HG02943 (cell line): ENCODE measurements around the gene ABHD15.

Experiments used
- ATAC-seq: cut with Tn5 transposase; IDR thresholded peaks from one replicate; pipeline ENCODE4 v1.9.1; 2021; ENCODE audit warnings: mild to moderate bottlenecking, low read depth, moderate library complexity; ENCODE audit not compliant: unreplicated experiment

ABHD15 gene

GRCh38 chr17:29595107-29595942, 28.5 kb upstream of the ABHD15 start:
- no peak for ATAC-seq

- ATAC-seq, result no peak
These were observed 27.8 kb upstream of the ABHD15 start for GRCh38 chr17:29594519-29595090.

DNA sequence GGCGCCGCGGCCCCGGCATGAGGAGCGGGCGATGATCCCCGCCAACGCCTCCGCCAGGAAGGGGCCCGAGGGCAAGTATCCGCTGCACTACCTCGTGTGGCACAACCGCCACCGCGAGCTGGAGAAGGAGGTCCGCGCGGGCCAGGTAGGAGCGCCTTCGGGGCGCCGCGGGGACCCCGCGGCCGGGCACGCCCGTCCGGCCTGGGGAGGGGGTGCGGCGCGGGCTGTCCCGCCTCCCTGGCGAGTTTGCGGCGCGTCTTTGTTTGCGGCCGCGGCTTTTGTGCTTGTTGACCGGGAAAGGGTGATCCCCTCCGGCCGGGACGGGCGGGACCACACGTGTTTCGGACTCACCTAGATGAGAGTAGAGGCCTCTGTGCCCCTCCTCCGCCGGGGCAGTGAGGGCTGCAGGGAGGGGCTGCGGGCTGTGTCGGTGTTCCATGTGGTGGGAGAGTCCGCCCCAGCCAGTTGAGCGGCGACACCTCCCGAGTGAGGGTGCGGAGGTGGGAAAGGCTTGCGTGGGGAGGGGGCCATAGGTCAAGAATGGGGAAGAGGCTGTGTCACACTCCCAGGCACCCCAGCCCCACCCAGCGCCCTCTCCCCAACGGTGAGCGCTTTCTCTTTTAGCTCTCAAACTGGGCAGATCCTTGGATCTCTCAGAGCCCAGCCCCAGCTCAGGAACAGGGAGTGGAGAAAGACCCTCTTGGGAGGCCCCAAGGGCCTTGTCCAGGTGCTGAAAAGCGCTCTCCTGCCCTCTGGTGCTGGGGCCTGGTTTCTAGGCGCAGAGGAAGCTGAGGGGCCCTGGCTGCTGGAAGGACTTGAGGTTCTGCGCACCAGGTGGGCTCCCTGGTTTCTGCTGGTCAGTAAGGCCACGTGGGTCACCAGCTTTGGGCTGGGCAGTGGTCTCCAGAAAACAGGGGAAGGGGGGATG, 27.0 kb upstream of the ABHD15 start:
- no peak for ATAC-seq

- ATAC-seq, result no peak
These were observed 26.2 kb upstream of the ABHD15 start, which contains the start of gene ANKRD13B for GRCh38 chr17:29592850-29593551. TSS of gene ANKRD13B (plus strand) at chr17:29593132. CDS start at chr17:29593622, 490 bp downstream.

DNA sequence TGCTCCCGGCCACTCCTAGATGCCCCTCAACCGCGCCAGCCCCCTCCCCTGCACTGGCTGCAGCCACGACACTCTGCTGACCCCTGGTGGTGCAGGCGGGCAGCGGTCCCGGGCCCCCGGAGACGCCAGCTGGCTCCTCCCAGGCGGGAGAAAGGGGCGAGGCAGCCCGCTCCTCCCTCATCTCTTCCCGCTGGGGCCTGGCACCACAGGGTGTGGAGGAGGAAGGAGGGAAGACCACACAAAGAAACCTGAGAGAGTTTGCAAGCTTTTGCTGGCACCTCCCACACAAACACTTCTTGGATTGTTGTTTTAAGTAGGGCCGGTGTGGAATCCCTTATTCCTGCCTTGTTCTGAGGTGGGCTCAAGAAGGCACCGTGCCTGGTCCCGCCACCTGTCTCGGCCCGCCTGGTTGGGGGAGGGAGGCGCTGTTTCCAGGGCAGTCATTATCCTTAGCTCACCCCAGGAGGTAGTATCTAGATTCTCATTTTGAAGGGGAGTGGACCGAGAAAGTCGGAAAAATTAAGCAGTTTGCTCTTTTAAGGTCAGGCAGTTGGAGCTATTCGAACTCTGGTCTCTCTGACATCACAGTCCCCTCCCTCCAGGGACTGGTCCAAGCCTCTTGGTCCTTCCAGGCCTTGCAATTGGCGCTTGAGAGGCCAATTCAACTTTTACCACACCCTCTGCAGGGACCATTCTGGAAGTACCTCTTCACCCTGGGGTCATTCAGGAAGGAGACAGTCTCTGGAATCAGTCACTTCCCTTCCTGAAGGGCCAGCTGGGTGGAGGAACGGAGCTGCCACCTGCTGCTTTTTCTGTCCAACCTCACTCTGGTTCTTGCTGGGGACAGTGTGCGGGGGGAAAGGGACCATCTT, 25.1 kb upstream of the ABHD15 start:
- no peak for ATAC-seq

DNA sequence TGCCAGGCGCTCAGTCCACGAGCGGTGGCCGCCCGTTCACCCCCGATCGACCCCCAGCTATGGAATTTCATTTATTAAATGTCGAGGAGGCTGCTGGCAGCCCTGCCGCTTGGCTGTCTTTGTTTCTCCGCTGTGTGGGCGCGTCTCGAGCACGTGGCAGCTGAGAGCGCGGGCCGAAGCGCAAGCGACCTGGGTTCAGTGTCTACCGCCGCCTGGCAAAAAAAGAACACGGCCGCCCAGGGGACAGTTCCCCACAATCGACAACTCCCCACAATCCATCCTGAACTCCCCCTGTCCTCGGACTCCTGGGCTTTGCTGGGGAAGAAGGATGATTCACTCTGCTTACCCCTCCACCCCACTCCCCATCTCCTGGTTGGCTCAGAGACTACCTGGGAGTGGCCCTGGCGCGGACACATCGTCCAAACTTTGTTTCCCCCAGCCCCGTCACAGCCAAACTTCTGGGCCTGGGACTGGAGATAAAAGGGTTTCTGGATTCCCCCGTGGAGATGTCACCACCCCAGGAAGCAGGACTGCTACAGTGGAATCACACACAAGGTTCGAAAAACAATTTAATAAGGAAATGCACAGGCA, 24.4 kb upstream of the ABHD15 start:
- no peak for ATAC-seq

- ATAC-seq, result no peak
These were observed 23.7 kb upstream of the ABHD15 start for GRCh38 chr17:29590411-29591145.

- ATAC-seq, result peak; percentile 38
These were observed 22.9 kb upstream of the ABHD15 start, which contains the start of gene GIT1 for GRCh38 chr17:29589524-29590410. TSS of gene GIT1 (minus strand) at chr17:29589648. CDS start at chr17:29589378, 270 bp downstream.

- peak; percentile 20 for ATAC-seq
These were observed 21.9 kb upstream of the ABHD15 start for GRCh38 chr17:29588562-29589411.

DNA sequence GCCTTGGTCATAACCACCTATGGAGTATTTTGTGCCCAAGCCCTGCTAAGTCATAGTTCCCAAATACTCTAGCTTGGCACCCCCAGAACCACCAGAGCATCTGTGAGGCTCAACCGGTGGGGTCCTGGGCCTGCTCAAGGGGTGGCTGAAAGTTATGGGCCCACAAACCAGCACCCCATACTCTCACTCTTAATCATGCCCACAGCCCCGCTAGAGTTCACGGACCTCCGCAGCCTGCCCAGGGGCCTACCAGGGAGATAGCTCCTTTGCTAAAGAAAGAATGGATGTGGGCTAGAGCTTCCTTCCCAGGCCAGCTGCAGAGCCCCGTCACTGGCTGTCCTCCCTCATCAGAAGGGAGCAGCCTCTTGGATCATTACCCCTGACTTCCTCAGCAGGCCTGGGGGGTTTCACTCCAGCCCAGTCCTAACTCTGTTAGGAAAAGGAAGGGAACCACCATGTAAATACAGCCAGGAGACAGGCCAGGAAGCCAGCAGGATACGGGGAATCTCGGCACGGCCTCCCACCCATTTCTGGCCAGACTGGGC, 21.3 kb upstream of the ABHD15 start:
- no peak for ATAC-seq

DNA sequence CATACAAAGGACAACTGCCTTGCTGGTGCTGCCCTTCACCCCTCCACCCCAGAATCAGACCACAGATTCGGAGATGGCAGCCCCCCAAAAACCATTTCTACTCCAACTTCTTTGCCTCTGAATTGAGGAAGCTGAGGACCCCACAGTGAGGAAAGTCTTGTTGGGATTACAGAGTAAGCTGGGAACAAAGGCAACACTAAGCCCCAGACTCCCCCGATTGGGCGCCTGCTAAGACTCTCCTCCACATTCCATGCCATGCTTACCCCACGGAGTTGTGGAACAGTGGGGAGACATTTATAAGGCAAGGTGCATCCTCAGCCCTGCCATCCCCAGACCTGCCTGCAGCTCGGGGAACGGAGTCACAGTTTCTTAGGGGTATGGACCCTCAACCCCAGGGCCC, 20.8 kb upstream of the ABHD15 start:
- ATAC-seq, result no peak

- ATAC-seq, result no peak
These were observed 20.0 kb upstream of the ABHD15 start for GRCh38 chr17:29586676-29587469.

DNA sequence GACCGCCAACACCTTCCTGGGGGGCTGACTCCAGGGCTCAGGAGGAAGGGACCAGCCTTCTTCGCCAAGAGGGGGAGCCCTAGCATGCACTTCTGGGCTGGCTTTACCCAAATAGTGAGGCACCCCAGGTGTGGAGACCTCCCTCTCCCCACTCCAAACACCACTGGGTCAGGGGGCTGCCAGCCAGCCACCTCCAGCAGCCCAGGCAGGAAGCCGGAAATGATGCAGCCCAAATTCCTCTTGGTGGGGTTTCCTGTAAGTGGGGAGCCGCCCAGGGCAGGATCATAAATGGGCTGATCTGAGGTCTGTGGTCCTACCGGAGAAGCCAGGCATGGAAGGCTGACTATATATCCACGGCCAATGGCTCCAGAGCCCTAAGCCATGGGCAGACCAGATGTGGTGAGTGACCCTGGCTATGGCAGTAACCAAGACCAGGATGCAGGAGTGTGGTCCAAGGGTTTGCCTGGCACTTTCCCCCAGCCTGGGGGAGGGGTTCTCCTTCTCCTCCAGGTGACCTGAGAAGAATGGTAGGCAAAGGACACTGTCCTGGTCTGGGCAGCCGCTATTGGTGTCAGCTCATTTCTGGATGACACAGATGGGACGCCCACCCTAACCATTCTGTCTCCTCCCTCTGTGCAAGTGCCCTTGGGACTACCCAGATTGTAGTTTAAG, 18.4 kb upstream of the ABHD15 start:
- no peak for ATAC-seq

DNA sequence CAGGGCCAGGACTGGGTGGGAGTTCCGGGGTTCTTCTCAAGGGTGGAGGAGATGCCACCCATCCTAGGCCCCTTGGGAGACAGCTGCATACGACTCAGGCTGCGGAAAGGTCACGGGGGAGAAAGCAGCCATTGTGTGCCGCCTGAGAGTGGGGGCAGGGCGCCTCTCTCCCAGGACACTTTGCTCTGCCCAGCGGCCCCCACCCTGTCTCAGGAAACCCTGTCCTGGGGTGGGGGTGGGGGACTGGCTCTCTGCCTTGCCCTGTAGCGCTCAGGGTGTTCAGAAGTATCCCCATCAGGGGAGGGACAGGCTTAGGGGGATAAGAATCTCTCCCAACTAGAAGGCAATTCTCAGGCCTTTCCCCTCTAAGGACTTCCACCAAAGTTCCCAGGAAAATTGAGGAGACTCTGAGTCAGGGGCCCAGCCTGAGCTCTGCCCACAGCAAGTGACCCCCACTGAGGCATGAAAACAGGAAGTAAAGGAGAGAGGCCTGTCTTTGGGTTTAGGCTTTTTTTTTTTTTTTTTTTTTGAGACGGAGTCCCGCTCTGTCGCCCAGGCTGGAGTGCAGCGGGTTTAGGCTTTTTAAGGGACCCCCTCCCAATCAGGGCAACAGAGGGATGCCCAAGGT, 17.7 kb upstream of the ABHD15 start:
- no peak for ATAC-seq
